Fibroblast of skin of right quadriceps (primary cell): ENCODE data around the gene RRP9.

Experiments
- DNase-seq: peaks from one replicate; pipeline ENCODE4 v3.0.0-alpha.2; 2013

RRP9 gene

DNA sequence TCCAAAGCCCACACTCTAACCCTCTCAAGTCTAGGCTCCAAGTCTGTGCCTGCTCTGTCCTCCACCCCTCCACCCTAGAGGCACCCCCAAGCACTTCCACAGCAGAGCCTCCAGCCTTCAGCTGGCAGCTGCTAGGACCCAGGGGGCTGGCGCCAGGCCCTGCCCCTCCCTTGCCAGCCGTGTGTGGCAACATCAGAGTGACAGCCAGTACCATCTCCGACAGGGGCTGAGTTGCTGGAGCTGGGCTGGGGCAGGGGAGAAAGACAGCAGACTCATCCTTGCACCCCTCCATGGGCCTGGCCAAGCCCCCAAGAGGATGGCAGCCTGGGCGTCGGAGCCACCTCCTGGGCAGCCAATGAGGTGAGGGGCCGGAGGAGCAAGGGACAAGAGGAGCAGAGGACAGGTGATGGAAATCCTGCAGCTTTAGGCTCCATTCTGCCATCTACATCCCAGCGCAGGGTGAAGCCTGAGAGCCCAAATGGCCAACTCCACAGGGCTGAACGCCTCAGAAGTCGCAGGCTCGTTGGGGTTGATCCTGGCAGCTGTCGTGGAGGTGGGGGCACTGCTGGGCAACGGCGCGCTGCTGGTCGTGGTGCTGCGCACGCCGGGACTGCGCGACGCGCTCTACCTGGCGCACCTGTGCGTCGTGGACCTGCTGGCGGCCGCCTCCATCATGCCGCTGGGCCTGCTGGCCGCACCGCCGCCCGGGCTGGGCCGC, 13.6 kb upstream of the RRP9 start, which contains the start of gene GPR62:
Gene GPR62 (plus strand): TSS at position 207 of the 718 bp plus-strand sequence. CDS start 272 bp downstream, at position 479.
- no peak for DNase-seq

DNA sequence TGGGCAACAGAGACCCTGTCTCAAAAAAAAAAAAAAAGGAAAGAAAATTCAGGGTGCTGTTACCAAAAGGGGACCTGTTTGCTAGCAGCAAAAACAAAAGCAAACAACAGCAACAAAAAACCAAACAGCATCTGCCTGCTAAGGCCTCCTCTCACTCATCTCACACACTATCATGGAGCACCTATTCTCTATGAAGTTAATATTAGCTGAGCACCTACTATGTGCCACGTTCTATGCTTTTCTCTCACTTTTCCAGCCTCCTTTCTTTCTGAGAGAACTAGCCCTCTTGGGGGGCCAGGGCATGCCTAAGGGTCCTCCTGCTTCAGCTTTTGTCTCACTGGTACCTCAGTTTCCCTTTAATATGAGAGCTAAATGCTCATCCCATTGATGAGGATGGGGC, 13.0 kb upstream of the RRP9 start:
- DNase-seq = no peak

DNA sequence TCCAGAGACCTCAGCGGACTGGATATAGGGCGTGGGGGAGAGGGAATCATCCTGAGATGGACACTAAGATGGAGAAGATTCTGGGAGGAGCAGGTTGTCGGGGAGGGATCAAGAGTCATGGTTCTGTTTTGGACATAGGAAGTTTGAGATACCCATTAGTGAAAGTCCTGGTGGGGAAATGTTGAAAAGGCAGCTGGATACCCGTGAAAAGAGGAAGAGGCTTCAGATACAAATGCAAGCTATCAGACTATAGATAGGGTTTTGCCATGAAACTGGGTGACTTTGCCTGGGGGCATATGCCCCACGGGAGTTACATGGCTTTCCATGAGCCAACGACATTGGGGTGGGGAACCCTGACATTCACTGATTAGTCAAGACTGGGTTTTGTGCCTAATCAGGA, 12.4 kb upstream of the RRP9 start:
- no peak for DNase-seq

DNA sequence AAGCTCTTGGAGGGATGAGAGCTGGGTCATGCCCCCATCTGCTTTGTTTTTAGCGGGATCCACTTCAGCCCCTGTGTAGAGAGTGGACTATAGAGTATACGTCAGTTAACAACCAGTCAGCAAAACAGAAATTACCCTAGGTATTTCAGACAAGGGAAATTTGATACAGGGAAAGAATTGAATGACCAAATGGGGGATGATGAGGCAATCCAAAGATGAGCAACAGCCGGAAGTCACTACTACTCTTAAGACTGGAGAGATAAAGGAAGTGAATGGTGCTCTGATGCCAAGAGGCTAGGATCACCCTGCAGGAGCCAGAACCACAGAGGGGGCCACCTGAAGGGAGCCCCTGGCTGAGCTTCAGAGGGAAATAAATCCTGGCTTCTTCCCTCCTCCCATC, 11.7 kb upstream of the RRP9 start:
- DNase-seq = peak; percentile 68

DNA sequence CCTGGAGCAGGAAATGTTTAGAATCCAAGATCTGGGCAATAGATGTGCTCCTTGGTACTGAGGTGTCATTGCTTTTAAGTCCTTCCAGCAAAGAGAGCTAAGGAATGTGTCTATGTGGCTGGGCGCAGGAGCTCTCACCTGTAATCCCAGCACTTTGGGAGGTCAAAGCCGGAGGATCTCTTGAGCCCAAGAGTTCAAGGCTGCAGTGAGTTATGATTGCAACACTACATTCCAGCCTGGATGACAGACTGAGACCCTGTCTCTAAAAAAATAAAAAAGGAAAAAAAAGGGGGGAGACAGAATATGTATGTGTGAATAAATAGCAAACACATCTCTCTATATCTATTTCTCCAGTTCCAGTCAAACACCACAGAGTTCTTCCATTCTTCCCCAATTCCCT, 9.2 kb upstream of the RRP9 start:
- no peak for DNase-seq

DNA sequence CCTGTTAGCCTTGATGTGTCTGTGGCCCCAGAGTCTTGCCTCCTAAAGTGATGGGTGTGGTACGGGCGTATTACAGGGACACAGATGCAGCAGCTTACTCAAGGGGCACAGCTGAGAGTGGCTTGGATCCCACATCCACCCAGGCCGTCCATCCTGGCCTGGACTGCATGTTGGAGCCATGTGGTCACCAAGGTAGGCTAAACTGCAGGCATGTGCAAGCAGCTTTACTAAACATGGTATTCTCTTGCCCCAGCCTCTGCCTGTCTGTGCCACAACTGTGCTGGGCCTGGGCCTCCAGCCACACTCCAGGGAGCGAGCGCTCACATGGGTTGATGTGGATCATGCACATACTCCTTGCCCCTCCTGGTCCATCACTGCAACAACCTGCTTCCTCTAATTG, 7.4 kb upstream of the RRP9 start:
- DNase-seq = no peak

DNA sequence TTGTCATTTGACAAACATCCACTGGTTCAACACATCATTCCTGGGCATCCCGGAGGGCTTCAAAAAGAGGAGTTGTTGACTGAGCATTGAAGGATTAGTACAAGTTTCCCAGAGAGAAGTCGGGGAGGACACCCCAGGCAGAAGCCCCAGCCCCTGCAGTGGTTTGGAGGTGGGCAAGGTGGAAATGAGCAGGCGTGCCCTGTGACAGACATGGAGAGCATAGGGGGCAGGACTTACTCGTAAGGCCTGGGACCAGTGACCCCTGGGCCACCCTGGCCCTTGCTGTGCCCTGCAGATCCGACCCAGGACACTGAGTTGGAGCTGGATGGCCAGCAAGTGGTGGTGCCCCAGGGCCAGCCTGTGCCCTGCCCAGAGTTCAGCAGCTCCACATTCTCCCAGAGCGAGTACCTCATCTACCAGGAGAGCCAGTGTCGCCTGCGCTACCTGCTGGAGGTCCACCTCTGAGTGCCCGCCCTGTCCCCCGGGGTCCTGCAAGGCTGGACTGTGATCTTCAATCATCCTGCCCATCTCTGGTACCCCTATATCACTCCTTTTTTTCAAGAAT, 6.4 kb upstream of the RRP9 start:
- DNase-seq = no peak

DNA sequence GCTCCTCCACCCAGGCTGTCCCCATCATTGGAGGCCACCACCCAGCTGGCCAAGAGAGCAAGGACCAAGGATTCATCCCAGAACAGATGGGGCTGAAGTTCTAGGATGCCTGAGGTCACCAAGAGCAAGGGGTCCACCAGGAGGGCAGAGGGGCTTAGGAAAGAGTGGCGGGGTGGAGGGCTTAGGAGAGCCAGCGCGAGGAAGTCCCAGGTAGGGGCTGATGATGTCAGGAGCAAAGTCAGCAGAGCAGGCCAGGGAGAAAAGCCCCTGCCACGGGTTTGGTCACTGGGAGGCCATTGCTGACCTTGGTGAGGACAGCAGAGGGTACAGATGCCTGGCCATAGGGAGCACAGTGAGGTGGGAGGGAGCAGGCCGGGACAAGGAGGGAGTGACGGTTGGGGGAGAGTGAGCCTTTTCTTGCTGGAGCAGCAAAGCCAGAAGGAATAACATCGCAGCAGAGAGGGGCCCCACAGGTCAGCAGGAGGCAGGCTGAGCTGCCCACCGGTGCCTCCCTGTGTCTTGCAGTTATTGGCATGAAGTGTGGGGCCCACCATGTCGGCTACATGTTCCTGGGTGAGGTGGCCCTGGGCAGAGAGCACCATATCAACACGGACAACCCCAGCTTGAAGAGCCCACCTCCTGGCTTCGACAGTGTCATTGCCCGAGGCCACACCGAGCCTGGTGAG, 5.7 kb upstream of the RRP9 start:
- DNase-seq = no peak

DNA sequence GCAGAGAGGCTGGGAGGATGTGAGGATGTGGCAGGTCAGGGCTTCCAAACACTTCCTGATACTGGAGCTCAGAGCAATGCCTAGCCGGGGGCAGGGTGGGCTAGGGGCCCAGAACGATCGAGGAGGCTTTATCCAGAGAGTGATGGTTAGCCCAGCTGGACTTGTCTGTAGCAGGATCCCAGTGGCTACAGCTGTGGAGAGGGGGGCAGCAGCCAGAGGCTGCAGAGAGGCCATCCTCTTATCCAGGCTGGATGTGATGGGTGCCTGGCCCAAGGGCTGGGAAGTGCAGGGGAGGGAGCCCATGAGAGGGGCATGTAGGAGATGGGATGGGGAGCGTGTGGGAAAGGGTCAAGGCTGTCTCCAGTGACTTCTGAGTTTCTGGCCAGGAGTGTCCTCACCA, 5.1 kb upstream of the RRP9 start:
- no peak for DNase-seq

DNA sequence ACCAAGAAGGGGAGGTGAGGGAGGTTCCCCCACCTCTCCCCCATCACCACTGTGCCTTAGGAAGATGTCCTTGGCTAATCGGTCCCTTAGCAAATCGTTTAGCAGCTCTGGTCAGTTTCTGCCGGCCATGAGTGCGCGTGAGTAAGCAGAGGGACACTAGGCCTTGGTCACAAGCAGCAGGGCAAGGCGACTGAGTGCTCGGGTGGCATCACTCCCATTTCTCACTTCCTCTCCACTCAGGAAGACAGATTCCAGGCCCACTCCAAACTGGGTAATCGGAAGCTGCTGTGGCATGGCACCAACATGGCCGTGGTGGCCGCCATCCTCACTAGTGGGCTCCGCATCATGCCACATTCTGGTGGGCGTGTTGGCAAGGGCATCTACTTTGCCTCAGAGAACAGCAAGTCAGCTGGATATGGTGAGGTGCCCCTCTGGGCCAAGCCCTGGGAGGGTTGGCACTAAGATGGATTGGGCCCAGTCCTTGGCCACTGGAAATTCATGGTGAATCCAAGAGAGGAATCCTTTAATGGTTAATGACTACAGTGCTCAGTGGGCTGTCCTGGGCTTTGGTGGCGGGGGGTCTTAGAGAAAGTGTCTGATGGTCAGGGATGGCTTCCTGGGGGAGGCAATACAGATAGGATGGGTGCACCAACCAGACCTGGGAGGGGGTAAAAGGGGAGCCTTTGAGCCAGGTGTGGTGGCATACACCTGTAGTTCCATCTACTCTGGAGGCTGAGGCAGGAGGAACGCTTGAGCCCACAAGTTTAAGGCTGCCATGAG, 4.4 kb upstream of the RRP9 start:
- DNase-seq = no peak

DNA sequence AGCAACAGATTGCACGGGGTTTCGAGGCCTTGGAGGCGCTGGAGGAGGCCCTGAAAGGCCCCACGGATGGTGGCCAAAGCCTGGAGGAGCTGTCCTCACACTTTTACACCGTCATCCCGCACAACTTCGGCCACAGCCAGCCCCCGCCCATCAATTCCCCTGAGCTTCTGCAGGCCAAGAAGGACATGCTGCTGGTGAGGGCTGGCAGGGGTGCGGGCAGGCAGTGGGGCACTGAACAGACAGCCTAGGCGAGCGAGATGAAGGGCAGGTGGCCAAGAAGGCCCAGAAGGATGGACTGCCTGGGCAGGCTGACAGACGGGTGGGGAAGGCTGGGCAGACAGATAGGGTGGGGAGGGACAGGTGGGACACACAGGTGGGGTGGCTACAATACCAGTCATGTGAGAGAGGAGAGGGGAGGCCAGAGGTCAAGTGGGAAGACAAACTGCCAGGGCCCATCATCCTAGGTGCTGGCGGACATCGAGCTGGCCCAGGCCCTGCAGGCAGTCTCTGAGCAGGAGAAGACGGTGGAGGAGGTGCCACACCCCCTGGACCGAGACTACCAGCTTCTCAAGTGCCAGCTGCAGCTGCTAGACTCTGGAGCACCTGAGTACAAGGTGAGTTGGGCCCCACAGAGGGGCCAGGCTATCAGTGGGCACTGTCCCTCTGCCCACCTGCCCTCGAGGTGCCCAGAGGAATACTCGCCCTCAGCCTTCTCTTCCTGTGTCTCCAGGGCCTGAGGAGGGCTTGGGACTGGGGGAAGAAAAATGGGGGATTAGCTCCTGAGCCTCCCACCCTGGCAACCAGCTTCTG, 3.5 kb upstream of the RRP9 start:
- DNase-seq = no peak

DNA sequence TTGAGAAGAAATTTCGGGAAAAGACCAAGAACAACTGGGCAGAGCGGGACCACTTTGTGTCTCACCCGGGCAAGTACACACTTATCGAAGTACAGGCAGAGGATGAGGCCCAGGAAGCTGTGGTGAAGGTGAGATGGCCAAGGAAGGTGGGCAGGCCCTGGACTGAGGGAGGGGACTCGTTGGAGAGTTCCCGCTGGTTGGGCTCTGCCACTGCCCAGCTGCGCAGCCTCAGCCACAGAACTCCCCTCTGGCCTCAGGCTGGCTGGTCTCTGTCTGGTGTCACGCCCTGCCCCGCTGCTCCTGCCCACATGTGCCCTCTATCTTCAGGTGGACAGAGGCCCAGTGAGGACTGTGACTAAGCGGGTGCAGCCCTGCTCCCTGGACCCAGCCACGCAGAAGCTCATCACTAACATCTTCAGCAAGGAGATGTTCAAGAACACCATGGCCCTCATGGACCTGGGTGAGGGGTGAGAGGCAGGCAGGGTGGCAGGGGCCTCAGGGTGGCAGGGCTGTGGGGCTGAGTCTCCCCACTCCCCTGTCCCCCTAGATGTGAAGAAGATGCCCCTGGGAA, 2.8 kb upstream of the RRP9 start:
- DNase-seq = no peak

DNA sequence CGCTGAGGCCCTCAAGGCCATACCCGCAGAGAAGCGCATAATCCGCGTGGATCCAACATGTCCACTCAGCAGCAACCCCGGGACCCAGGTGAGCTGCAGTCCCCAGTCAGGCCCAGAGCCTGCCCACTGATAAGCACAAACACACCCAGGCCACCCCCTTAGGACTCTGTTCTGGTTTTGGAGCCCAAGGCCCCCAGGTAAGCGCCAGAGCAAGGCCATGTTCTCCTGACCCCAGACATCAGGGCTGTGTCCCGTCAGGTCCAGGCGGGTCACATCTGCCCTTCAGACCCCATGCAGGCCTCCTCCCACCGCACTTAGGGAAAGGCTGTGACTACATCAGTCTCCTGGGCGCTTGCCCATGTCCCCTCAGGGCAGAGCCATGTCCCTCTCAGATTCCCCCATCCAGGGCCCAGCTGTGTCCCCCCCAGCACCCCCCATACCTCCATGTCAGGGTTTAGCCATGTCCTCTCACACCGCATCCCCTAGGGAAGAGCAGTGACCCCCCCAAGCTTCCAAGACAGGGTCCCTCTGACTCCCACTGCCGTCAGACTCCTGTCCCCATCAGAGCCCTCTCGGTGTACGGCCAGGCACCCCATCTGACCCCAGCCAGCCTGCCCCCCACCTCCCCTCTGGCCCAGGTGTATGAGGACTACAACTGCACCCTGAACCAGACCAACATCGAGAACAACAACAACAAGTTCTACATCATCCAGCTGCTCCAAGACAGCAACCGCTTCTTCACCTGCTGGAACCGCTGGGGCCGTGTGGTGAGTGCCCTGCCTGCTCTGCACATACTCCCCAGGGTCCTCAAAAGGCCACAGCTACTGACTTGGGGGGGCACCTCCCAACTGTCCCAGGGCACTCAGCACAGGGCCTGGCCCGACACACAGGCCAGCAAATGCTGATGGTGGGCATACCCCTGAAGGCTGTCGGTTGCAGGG, 2.0 kb upstream of the RRP9 start:
- DNase-seq = no peak

DNA sequence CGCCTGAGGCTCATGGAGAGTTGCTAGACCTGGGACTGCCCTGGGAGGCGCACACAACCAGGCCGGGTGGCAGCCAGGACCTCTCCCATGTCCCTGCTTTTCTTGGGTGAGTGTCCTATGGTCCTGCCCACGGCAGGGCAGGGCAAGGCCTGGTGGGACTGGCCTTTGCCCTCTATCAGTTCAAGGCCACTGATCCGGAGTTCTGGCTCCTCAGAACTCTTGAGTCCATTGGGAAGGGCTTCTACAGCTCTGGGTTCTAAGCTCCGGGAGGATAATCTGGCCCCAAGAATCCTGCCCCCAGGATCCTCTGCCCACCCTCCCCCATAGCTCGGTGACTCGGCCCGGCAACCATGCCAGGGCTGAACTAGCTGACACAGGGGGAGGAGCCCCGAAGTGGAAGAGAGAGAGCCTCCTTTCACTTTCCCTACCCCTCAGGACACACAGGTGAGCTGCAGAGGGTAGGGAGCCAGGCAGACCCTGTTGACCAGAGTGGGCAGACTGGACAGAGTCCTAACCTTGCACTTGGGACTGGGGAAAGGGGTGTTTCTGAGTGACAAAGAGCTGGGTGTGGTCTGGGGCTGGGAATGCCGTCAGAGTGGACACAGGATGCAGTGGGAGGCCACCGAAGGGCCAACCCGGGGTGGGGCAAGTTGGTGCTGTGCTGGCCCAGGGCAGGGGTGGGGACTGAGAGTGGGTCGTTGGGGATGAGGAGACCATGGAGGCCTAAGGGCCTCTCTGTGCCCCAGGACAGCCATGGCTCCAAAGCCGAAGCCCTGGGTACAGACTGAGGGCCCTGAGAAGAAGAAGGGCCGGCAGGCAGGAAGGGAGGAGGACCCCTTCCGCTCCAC, 1.1 kb upstream of the RRP9 start:
- peak; percentile 61 for DNase-seq

DNA sequence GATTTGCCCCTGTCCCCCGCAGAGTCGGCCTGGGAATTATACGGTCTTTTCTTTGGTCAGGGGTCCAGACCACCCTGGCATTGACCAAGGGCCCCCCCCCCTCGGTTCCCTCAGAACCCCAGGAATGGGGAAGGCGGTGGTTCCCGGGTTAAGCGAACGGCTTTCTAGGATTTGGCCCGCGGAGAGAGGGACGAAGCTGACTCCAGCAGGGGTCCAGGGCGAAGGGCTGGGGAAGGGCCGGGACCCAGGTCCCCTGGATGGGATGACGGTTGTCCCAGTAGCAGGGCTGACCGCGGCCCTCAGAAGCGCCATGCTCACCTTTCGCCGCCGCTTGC, 274 bp downstream of the RRP9 start:
- DNase-seq = no peak

DNA sequence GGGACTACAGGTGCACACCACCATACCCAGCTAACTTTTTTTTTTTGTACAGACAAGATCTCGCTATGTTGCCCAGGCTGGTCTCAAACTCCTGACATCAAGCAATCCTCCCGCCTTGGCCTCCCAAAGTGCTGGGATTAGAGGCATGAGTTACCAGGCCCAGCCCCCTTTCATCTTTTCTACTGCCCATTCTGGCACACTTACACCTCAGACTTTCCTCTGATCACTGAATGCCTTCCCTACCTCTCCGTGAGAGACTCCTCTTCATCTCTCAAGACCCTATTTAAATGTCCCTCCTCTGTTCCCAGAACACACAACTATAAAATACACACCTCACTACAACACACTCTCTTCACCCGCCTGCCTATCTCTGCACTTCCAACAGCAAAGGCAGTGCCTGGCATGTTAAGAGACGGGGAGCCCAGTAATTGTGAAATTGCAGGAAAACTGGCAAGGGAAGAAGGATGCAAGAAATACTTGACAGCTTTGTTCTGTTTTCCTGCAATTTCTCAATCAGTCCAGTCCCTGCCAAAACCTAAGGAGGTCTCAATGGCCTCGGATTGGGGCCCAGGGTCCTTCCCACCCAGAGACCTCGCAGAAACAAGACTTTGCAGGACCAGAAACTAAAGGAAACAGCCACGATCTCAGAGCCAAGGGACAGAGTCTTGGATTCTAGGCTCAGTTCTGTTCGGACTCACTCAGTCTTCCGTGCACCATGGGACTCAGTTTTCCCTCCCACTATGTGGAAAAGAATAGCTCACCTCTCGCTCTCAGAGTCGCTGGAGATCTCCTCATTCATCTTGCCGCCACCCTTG, 849 bp downstream of the RRP9 start:
- no peak for DNase-seq

DNA sequence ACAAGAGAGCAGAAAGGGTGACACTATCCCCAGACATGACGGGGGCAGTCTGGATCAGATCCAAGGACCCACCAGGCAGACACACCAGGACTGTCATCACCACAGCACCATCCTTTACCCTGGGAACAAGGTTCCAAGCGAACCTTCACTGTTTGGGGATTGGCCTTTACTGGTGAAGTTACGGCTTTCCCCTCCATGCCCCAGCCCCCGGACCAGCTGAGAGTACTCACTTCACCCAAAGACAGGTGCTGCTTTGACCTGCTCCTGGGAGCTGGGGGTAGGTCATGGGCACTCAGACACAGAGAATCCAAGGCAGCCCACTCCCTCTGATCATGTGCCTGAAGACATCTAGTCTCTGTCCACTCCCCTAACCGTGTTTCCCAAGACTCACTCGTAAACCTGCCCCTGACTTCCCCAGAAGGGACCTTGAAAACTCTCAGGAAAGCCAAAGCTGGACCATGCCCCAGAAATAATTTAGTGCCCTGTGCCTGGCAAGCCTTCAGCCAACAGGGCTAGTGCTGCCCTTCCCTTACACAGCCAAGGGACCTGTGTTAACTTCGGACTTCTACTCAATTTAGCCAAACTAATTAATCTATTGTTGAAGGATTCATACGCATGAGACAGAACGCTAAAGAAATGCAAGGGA, 2.8 kb downstream of the RRP9 start:
- no peak for DNase-seq

DNA sequence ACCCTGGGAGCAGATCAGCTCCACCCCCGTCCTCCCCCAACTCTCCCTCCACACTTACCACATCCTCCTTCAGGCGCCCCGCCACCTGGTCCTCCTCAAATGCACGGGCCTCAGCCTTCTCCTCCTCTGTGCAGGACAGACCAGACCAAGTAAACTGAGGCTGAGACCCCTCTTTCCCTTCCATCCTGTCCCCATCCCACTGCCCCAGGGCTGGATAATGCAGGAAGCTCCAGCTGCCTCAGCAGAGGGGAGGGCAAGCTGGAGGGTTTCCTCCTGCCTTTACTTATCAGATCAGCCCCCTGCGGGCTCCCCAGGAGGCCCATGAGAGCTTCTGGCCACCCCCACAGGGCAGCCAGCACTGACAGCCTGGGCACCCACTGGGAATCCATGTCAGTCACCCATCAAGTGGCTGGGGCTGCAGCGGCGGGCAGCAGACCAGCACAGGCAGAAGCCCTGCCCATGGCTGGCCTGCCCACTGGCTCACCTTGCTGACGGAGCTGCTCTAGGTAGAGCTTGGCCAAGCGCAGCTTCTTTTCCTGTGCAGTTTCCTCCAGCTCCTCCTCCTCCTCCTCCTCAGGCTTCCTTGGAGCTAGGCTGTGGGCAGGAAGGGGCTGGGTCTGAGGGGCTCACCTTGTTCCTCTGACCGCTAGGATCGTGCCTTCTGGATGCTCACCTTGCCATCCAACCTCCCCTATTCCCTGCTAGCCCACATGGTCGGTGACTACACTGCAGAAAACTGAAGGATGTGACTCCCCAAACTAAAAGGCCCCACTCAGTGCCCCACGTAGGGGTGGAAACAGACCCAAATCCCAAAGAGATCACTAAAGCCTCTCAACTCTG, 3.9 kb downstream of the RRP9 start:
- no peak for DNase-seq
